Brain microvascular endothelial cell (primary cell): ENCODE data around the gene RAC2.

ENCODE experiments used
- DNase-seq: peaks from one replicate; pipeline ENCODE4 v3.0.0-alpha.2; 2020
- H3K27ac ChIP-seq: fragments of 250-450 bp; sonication (Bioruptor Pico); 2 replicates; pipeline ENCODE4 v1.5.1; 2020; ENCODE audit warnings: mild to moderate bottlenecking, moderate library complexity
- H3K27me3 ChIP-seq: fragments of 250-450 bp; sonication (Bioruptor Pico); replicated peaks from 2 replicates; pipeline ENCODE4 v1.5.1; 2020; ENCODE audit warnings: mild to moderate bottlenecking
- H3K36me3 ChIP-seq: fragments of 250-450 bp; sonication (Bioruptor Pico); replicated peaks from 2 replicates; pipeline ENCODE4 v1.5.1; 2020; ENCODE audit warnings: mild to moderate bottlenecking
- H3K4me3 ChIP-seq: 2 replicates; pipeline ENCODE4 v1.5.1; 2011; ENCODE audit warnings: low read depth, mild to moderate bottlenecking, control low read depth, low read length, moderate library complexity
- in situ Hi-C: cut with HindIII; loops from 2 replicates; pipeline ENCODE4 v1.10.0; 2017; ENCODE audit warnings: low sequenced_read_pairs, low pct_ligation_motif_present
- TF ChIP-seq, protein P1 (sequence below): IDR thresholded peaks from 2 replicates; pipeline ENCODE4 v1.5.1; 2011; ENCODE audit warnings: low read depth, mild to moderate bottlenecking, moderate library complexity, low read length, control low read depth, inconsistent platforms; ENCODE audit errors: missing control alignments

Gene RAC2

DNA sequence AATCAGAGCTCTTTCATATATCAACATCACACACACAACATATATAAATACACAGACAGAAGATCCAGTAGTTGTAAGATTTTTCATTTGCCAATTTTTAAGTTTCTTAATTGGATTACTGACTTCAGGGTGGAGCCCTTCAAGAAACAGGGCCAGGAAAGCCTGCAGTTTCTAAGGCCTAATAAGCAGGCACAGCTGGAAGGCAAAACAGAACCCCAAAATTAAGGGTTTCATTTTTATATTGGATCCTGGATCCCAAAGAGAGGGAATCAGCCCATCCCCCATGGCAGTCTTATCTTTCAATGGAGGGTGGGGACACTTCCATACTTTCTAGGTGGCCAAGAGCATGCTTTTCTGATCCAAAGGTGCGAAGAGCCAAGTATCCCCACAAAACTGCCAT is 51.3 kb downstream of the RAC2 start:
- H3K27ac ChIP-seq: no peak overlapping the region
- no peak for DNase-seq

DNA sequence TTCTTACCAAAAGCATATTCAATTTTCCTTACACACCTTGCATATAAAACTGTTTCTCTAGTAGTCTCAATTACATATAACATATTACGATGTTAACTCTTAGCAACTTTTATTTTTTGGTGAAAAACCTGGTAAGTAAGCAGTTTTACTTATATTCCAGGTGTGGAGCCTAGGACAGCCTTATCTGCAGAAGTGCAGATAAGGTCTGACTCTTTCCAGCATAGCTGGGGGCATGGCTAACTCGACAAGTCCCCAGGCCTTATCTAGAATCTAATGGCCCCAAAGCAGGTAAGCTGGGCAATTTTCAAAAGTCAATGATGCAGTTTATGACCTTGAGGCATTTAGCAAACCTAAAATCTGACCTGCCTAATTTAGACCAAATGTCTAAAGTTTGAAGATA is 51.9 kb downstream of the RAC2 start:
- in situ Hi-C loops: no loop called here
- Histone ChIP-seq H3K36me3 (no peaks in the 10 kb centered on the region), H3K27me3 (no peaks in the 10 kb centered on the region), H3K4me3 (no peak overlapping the region), H3K27ac (no peak overlapping the region)
- TF ChIP-seq, protein P1, sequence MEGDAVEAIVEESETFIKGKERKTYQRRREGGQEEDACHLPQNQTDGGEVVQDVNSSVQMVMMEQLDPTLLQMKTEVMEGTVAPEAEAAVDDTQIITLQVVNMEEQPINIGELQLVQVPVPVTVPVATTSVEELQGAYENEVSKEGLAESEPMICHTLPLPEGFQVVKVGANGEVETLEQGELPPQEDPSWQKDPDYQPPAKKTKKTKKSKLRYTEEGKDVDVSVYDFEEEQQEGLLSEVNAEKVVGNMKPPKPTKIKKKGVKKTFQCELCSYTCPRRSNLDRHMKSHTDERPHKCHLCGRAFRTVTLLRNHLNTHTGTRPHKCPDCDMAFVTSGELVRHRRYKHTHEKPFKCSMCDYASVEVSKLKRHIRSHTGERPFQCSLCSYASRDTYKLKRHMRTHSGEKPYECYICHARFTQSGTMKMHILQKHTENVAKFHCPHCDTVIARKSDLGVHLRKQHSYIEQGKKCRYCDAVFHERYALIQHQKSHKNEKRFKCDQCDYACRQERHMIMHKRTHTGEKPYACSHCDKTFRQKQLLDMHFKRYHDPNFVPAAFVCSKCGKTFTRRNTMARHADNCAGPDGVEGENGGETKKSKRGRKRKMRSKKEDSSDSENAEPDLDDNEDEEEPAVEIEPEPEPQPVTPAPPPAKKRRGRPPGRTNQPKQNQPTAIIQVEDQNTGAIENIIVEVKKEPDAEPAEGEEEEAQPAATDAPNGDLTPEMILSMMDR: no peak
- no peak for DNase-seq

More for the DNA sequence above, 51.3 kb downstream of the RAC2 start:
- H3K36me3 ChIP-seq: no peaks in the 10 kb centered on the region
- no peak overlapping the region for H3K4me3 ChIP-seq
- H3K27me3 ChIP-seq: no peaks in the 10 kb centered on the region
- TF ChIP-seq, protein P1: no peak
- in situ Hi-C loops: no loop called here

DNA sequence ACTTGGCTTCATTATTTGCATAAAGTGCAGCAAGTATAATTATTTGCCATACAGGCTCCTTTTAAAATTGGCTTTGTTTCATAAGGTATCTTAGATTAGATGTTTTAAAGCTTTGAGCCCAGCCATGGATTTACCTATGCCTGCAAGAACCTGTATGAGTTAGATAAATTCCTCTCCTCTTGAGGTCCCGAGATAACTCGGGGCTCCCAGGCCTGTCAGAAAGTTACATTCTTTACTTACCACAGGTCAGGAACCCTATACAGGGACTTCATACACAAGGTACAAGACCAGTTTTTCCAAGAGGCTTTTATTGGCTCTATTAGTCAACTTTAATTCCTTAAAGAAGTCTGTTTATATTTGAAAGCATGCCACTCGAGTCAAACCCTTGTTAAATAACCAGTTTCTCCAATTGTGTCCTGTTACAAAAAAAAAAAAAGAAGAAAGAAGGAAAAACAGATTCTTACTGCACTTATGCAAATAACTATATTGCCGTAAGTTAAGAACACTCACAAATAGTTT is 53.7 kb downstream of the RAC2 start:
- DNase-seq: no peak
- no peak overlapping the region for H3K27ac ChIP-seq
- H3K36me3 ChIP-seq: no peaks in the 10 kb centered on the region
- no peak overlapping the region for H3K4me3 ChIP-seq
- in situ Hi-C loops: no loop called here
- TF ChIP-seq, protein P1: no peak
- no peaks in the 10 kb centered on the region for H3K27me3 ChIP-seq

DNA sequence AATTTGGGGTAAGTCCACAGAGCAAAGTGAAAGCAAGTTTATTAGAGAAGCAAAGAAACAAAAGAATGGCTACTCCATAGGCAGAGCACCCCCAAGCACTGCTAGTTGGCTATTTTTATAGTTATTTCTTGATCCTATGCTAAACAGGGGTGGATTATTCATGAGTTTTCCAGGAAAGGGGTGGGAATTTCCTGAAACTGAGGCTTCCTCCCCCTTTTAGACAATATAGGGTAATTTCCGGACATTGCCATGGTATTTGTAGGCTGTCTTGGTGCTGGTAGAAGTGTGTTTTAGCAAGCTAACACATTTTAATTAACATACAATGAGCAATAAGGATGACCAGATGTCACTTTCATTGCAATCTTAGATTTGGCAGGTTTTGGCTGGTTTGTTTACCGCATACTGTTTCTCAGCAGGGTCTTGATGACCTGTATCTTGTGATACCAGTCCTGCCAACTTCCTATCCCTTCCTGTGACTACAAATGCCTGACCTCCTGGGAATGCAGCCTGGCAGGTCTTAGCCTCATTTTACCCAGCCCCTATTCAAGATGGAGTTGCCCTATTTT is 55.1 kb downstream of the RAC2 start:
- Histone ChIP-seq H3K4me3 (no peak overlapping the region), H3K36me3 (no peaks in the 10 kb centered on the region), H3K27ac (no peak overlapping the region), H3K27me3 (no peaks in the 10 kb centered on the region)
- in situ Hi-C loops: no loop called here
- TF ChIP-seq, protein P1: no peak
- DNase-seq: no peak

DNA sequence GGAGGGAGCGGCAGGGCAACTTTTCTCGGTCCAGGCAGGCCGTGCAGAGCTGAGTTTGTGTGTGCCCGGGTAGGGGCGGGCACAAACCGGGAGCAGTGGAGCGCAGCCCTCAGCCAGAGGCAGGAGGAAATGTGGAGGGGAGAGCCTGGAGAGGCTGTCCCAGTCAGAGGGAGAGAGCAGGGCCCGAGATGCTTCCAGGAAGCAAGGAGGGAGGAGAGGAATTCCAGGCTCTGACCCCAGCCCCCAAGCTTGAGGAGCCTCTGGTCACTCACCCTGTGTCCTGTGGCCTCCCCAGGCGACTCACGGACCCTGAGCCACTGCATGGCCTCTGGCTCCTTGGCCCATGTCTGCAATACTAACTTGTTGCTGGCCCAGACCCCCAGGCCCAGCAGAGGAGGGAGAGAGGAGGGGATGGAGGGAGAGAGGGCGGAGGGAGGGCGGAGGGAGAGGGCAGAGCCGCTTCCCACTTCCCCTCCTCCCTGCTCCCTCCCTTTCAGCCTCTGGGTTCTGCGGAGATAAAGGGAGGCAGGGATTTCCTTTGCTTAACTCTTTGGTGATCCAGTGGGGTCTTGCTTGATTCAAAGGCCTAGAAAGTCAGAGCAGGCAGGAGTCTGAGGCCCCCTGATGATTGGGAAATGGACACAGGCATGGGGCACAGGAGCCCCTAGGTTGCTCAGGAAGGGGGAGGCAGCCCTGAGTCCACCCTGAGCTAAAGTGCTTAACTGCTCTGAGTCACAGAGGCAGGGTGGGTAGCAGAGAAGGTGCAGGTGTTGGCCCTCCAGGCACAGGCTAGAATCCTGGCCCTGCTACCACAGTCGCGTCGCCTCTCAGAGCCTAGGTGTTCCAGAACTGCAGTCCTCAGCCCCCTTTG is 55.9 kb downstream of the RAC2 start, which contains the start of gene C1QTNF6:
C1QTNF6 (minus strand) TSS at position 357 of the 871 bp plus-strand sequence; CDS start at position 323, 34 bp downstream.
- in situ Hi-C loops: no loop called here
- Histone ChIP-seq H3K27ac (peak within 1 kb of the TSS; percentile 27), H3K36me3 (no peaks in the 10 kb centered on the region), H3K27me3 (no peaks in the 10 kb centered on the region), H3K4me3 (peak within 1 kb of the TSS; percentile 55)
- DNase-seq: no peak
- TF ChIP-seq, protein P1: no peak
